ENCODE data around the gene BMPR1B. TPM values are rescaled to one million over a fixed set of nuclear protein-coding genes. Genes with fewer than 3 reads are reported as not detected.

BMPR1B gene
- total and polyA plus RNA-seq, 2 of the 4 experiments (the other 2 are of a cell fraction): 0.24 to 0.90 TPM

GRCh38 chr4:94732358-94732698, 25.4 kb upstream of the BMPR1B start:
- Histone ChIP-seq H2BK15ac (ENCODE audit: low read depth, low read length) (no peak overlapping the region), H4K8ac (ENCODE audit: low read depth in 2 of 2, low read length in 2 of 2) (no peak overlapping the region), H3K4me3 (ENCODE audit: insufficient read depth, low read depth, low read length) (no peak overlapping the region), H2AFZ (replicated peaks; ENCODE audit: low read length, poor library complexity) (no peak overlapping the region), H2AK9ac (replicated peaks; ENCODE audit: low read depth, low read length, poor library complexity) (no peak overlapping the region), H2BK120ac (ENCODE audit: low read depth, low read length) (no peak overlapping the region), H2BK5ac (ENCODE audit: low read depth, low read length, poor library complexity, severe bottlenecking) (no peak overlapping the region), H4K20me1 (ENCODE audit: insufficient read depth, low read length) (no peaks in the 10 kb centered on the region), H2AK5ac (ENCODE audit: low read depth, low read length) (no peak overlapping the region), H3K14ac (replicated peaks; ENCODE audit: low read depth, low read length) (no peak overlapping the region), H3K79me1 (ENCODE audit: low read depth in 1 of 2, low read length in 2 of 2) (no peaks in the 10 kb centered on the region), H3K27ac (ENCODE audit: insufficient read depth, low read length) (no peak overlapping the region), H3K9me1 (ENCODE audit: insufficient read depth, low read length) (no peaks in the 10 kb centered on the region), H3K27me3 (ENCODE audit: control insufficient read depth, insufficient read depth, low read length) (peaks cover 2% of the 10 kb centered on the region), H3K4me2 (ENCODE audit: low read depth, low read length) (no peak overlapping the region), H4K91ac (ENCODE audit: insufficient read depth, low read depth, low read length) (no peak overlapping the region), H3K4ac (ENCODE audit: low read depth, low read length) (no peak overlapping the region), H3K18ac (ENCODE audit: low read depth, low read length) (no peak overlapping the region), H3K4me1 (ENCODE audit: control insufficient read depth, insufficient read depth, low read length) (no peaks in the 10 kb centered on the region), H3K9ac (ENCODE audit: low read depth, low read length) (no peak overlapping the region), H3K56ac (ENCODE audit: extremely low read depth, insufficient read depth, low read length) (no peak overlapping the region), H4K5ac (ENCODE audit: low read depth, low read length) (no peak overlapping the region), H3K23ac (ENCODE audit: low read depth, low read length) (no peak overlapping the region), H3K36me3 (ENCODE audit: control insufficient read depth, insufficient read depth, low read length) (no peaks in the 10 kb centered on the region), H3K9me3 (ENCODE audit: control insufficient read depth, insufficient read depth, low read length) (no peaks in the 10 kb centered on the region), H2BK20ac (ENCODE audit: low read depth, low read length) (no peak overlapping the region)
- TF ChIP-seq ELK1 (IDR thresholded peaks at IDR 0.05; ENCODE audit: borderline replicate concordance, low read depth, low read length) (no peak), MAZ (IDR thresholded peaks at IDR 0.05; ENCODE audit: borderline replicate concordance, low read depth, low read length) (no peak), RCOR1 (IDR thresholded peaks at IDR 0.05; ENCODE audit: insufficient replicate concordance, low read length) (no peak), RFX5 (IDR thresholded peaks at IDR 0.05; ENCODE audit: low read depth, low read length) (no peak)
- ChIA-PET CTCF (interaction anchor here (0.8 kb wide), 1 partner anchor 112 kb away, joined by 5 read pairs; no protein-coding TSS in a partner anchor), POLR2A (ENCODE audit: unreplicated experiment) (no interaction called here)
- in situ Hi-C loops (cut with MboI; ENCODE audit: low sequenced_read_pairs): no loop called here
- dilution Hi-C loops (cut with HindIII; ENCODE audit: low sequenced_read_pairs, unreplicated experiment): no loop called here
- intact Hi-C loops (cut with micrococcal nuclease): loop anchor here (1.0 kb wide), 1 partner anchor 111 kb away; no protein-coding TSS in a partner anchor
- no peak for ATAC-seq (ENCODE audit: low read depth)
- BruUV-seq (replicated peaks): no TSS peak
- no peak for DNase-seq

Data from IMR-90 (cell line).